ENCODE data around the gene FBXO24. TPM values are rescaled to one million over a fixed set of nuclear protein-coding genes. Genes with fewer than 3 reads are reported as not detected.
"Not testable (repeated sequence)": the region's sequence is repeated elsewhere in the genome, so short reads cannot be mapped to it uniquely, and the experiment has no call there.

FBXO24 gene
- total RNA-seq, 4 donors from 2014 or later = 0.30 to 2.2 (median 0.84) TPM; not detected in 1

DNA sequence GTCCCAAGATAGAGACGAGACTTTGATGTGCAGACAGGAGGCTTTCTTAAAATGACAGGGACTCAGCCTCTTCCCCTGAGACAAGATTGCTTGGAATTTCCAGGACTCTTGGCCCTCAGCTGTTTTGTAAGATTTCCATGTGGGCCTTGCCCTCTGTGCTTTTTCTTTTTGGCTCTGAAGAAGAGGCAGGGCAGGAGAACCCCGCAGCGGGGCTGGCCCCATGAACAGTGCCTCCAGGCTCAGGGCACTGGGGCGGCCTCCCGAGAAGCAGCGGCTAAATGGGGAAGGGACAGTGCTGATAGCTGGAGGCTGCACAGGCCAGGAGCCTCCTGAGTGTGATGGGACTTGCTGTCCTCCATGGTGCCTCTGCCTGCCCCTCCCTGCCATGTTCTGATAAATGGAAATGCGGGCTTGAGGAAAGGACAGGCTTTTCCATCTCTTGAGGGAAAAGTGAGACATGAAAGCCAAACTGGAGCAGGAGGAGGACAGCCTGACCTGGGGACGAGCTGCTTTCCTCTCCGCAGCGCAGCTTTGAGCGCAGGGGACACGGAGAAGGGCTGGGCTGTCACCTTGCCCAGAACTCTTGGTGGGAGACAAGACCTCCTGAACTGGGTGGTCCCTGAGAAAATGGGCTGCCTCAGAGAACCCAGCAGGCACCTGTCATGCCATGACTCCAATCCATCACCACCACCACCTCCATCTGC lies 24.5 kb upstream of the FBXO24 start:
- no peak for DNase-seq (ENCODE audit: low spot score in 2 of 2)

DNA sequence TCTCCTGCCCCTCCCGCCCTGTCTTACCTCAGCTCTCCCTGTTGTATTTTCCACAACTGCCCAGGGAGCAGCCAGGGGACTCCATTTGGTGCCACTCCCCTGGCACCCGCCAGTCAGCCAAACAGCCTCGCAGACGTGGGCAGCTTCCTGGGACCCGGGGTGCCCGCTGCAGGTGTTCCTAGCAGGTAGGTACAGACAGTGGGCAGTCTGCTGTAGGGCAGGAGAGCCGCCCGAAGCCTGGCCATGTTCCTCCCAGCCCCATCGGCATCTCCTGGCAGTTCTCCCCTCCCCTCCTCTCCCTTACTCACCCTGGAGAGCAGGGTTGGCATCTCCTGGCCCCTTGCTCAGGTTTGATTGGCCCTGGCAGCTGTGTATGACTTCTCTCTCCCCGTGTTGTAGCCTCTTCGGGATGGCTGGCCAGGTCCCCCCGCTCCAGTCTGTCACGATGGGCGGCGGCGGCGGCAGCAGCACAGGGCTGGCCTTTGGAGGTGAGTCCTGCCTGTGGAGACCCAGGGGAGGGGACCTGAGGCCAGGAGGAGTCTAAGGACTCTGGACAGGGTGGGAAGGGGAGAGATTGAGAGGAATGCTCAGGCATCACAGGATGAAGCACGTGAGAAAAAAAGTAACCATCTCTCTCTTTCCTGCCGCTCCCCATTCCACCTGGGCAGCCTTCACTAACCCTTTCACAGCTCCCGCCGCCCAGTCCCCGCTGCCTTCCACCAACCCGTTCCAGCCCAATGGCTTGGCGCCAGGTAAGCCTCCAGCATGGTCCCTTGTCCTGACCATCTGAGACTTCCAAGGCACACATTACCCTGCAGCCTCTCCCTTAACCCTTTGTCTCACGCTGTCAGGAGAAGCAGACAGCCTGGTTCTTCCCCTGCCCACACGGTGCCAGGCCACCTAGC lies 23.7 kb upstream of the FBXO24 start:
- Histone ChIP-seq H3K4me1 (peaks cover 0 to 28% (median 0%) of the 10 kb centered on the region in 4 donors), H3K27ac (no peak overlapping the region), H3K4me3 (no peak overlapping the region), H3K36me3 (peaks cover 0 to 68% (median 0%) of the 10 kb centered on the region in 3 donors), H3K27me3 (no peaks in the 10 kb centered on the region), H3K9me3 (no peaks in the 10 kb centered on the region)
- 88 to 89% methylated on average over 26 of the region's 26 CpGs for WGBS, 2 donors
- DNase-seq (ENCODE audit: low spot score in 2 of 2) = no peak
- TF ChIP-seq, protein P1, sequence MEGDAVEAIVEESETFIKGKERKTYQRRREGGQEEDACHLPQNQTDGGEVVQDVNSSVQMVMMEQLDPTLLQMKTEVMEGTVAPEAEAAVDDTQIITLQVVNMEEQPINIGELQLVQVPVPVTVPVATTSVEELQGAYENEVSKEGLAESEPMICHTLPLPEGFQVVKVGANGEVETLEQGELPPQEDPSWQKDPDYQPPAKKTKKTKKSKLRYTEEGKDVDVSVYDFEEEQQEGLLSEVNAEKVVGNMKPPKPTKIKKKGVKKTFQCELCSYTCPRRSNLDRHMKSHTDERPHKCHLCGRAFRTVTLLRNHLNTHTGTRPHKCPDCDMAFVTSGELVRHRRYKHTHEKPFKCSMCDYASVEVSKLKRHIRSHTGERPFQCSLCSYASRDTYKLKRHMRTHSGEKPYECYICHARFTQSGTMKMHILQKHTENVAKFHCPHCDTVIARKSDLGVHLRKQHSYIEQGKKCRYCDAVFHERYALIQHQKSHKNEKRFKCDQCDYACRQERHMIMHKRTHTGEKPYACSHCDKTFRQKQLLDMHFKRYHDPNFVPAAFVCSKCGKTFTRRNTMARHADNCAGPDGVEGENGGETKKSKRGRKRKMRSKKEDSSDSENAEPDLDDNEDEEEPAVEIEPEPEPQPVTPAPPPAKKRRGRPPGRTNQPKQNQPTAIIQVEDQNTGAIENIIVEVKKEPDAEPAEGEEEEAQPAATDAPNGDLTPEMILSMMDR (IDR thresholded peaks at IDR 0.05) = no peak
- no peak for TF ChIP-seq EP300 (IDR thresholded peaks at IDR 0.05)
- TF ChIP-seq POLR2A (IDR thresholded peaks at IDR 0.05) = no peak

More for the DNA sequence above, 24.5 kb upstream of the FBXO24 start:
- TF ChIP-seq EP300 (IDR thresholded peaks at IDR 0.05) = no peak
- TF ChIP-seq, protein P1 (IDR thresholded peaks at IDR 0.05) = no peak
- TF ChIP-seq POLR2A (IDR thresholded peaks at IDR 0.05) = no peak
- H3K9me3 ChIP-seq = no peaks in the 10 kb centered on the region
- peaks cover 0 to 20% (median 0%) of the 10 kb centered on the region in 4 donors for H3K4me1 ChIP-seq
- WGBS, 2 donors = 89 to 96% methylated on average over 11 to 12 of the region's 12 CpGs
- H3K27ac ChIP-seq = no peak overlapping the region
- peaks cover 0 to 70% (median 0%) of the 10 kb centered on the region in 3 donors for H3K36me3 ChIP-seq
- no peaks in the 10 kb centered on the region for H3K27me3 ChIP-seq
- no peak overlapping the region for H3K4me3 ChIP-seq

DNA sequence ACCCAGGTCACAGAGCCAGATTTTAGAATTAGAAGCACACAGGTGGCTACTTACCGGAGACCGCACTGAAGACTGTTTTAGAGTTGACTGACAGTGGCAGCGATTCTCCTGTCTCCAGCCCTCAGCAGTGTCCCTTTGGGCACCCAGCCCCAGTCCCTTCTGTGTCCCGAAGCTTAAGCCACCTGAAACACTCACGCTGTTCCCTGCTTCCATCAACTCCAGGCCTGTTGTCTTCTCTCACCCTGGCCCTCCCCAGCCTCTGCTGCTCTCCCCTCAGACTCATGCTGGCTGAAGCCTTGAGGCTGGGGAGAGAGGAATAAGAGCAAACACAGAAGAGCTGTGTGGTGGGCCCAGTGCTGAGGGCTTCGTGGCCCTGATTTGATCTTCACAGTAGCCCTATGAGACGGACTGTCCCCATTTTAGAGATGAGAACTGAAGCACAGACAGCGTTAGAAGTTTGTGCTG lies 23.0 kb upstream of the FBXO24 start:
- peaks cover 0 to 65% (median 0%) of the 10 kb centered on the region in 3 donors for H3K36me3 ChIP-seq
- H3K9me3 ChIP-seq = no peaks in the 10 kb centered on the region
- peaks cover 0 to 35% (median 3%) of the 10 kb centered on the region in 4 donors for H3K4me1 ChIP-seq
- H3K27ac ChIP-seq = no peak overlapping the region
- WGBS, 2 donors = 91 to 93% methylated on average over 8 of the region's 8 CpGs
- no peaks in the 10 kb centered on the region for H3K27me3 ChIP-seq
- no peak overlapping the region for H3K4me3 ChIP-seq
- TF ChIP-seq POLR2A (IDR thresholded peaks at IDR 0.05) = no peak
- TF ChIP-seq, protein P1 (IDR thresholded peaks at IDR 0.05) = no peak
- no peak for TF ChIP-seq EP300 (IDR thresholded peaks at IDR 0.05)
- DNase-seq (ENCODE audit: low spot score in 2 of 2) = no peak

DNA sequence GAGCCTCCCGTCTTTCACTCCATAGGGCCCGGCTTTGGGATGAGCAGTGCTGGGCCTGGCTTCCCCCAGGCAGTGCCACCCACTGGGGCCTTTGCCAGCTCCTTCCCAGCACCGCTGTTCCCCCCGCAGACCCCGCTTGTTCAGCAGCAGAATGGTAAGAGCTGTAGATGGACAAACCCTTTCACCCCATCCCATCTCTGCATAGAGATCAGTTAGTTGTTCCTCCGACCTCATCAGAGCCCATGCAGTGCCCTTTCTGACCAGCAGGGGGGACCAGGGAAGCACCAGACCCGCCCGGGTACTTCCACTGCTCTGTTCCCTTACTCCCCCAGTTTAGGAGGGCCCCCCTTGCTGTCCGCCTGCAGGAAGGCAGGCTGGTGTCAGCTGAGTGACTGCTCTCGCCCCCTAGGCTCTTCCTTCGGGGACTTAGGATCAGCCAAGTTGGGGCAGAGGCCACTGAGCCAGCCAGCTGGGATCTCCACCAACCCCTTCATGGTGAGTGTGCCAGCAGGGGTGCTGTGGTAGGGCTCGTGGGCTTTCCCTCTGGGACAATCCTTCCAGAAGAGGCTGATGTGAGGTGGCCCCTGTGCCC lies 22.2 kb upstream of the FBXO24 start:
- TF ChIP-seq POLR2A (IDR thresholded peaks at IDR 0.05) = no peak
- TF ChIP-seq EP300 (IDR thresholded peaks at IDR 0.05) = peak in 1 of 2 donors; percentile 17
- TF ChIP-seq, protein P1 (IDR thresholded peaks at IDR 0.05) = peak; percentile 92 to 99 (median 95)
- H3K9me3 ChIP-seq = no peaks in the 10 kb centered on the region
- WGBS, 2 donors = 25 to 34% methylated on average over 11 to 12 of the region's 12 CpGs
- no peak overlapping the region for H3K4me3 ChIP-seq
- H3K27ac ChIP-seq = peak overlapping the region in 2 of 4 donors; percentile 4 to 15
- peaks cover 0 to 43% (median 7%) of the 10 kb centered on the region in 4 donors for H3K4me1 ChIP-seq
- H3K27me3 ChIP-seq = no peaks in the 10 kb centered on the region
- H3K36me3 ChIP-seq = peaks cover 0 to 59% (median 0%) of the 10 kb centered on the region in 3 donors
- peak; percentile 83 to 95 for DNase-seq (ENCODE audit: low spot score in 2 of 2)

DNA sequence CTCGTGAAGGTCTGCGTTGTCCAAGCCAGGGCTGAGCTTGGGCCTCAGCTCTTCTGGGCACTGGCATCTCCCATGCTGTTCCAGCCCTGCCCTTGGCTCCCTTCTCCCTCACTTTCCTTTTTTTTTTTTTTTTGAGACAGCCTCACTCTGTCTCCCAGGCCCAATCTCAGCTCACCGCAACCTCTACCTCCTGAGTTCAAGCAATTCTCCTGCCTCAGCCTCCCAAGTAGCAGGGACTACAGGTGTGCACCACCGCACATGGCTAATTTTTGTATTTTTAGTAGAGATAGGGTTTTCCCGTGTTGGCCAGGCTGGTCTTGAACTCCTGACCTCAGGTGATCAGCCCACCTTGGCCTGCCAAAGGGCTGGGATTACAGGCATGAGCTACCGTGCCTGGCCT lies 21.7 kb upstream of the FBXO24 start:
- not testable (repeated sequence) for H3K4me3 ChIP-seq; H3K9me3 ChIP-seq; H3K27me3 ChIP-seq; DNase-seq (ENCODE audit: low spot score in 2 of 2)
- H3K36me3 ChIP-seq = peaks cover 0 to 58% (median 0%) of the 10 kb centered on the region in 3 donors
- H3K27ac ChIP-seq = peak overlapping the region in 2 of 4 donors; percentile 4 to 15
- 87 to 89% methylated on average over 6 of the region's 6 CpGs for WGBS, 2 donors
- peaks cover 0 to 47% (median 8%) of the 10 kb centered on the region in 4 donors for H3K4me1 ChIP-seq
